OCI-LY7 (cell line): ENCODE results near the gene CCDC27. TPM values are rescaled to one million over a fixed set of nuclear protein-coding genes. Genes with fewer than 3 reads are reported as not detected.

Source experiments
- BruUV-seq: library from RNA; stranded (reverse); fragments of 400-500 nt; replicated peaks from 2 replicates; lab custom pipeline; 2021; lab: Mats Ljungman, UMichigan
- CTCF ChIA-PET: fragments of 300-600 bp; sonication (Branson Sonifier 250); formaldehyde crosslinking; loops from one replicate; lab custom pipeline; 2022; ENCODE audit warnings: antibody characterized with exemption; ENCODE audit not compliant: unreplicated experiment; lab: Charles Lee
- POLR2A ChIA-PET: fragments of 300-600 bp; sonication (Branson Sonifier 250); formaldehyde crosslinking; loops from one replicate; lab custom pipeline; 2022; ENCODE audit warnings: antibody characterized with exemption; lab: Charles Lee
- DNase-seq: peaks from one replicate; pipeline ENCODE4 v3.0.0-alpha.2; 2015; ENCODE audit warnings: low spot score
- H2AFZ ChIP-seq: fragments of 200-600 bp; sonication (generic), shearing (Covaris generic); 2 replicates; pipeline ENCODE4 v1.6.1; 2014; ENCODE audit warnings: mild to moderate bottlenecking, antibody characterized with exemption, low read length, moderate library complexity
- H3K27ac ChIP-seq: fragments of 200-600 bp; sonication (generic); 2 replicates; pipeline ENCODE4 v1.5.1; 2014; ENCODE audit warnings: mixed run types, low read depth, mild to moderate bottlenecking, moderate library complexity, low read length, inconsistent platforms; ENCODE audit not compliant: poor library complexity, severe bottlenecking
- H3K36me3 ChIP-seq: fragments of 200-600 bp; sonication (generic); 2 replicates; pipeline ENCODE4 v1.6.1; 2014; ENCODE audit warnings: mild to moderate bottlenecking, antibody characterized with exemption, low read length, moderate library complexity, mixed read lengths; ENCODE audit not compliant: insufficient read depth
- H3K4me1 ChIP-seq: fragments of 200-600 bp; sonication (generic); 2 replicates; pipeline ENCODE4 v1.5.1; 2014; ENCODE audit warnings: mild to moderate bottlenecking, low read length; ENCODE audit not compliant: insufficient read depth, poor library complexity, severe bottlenecking
- H3K4me2 ChIP-seq: fragments of 200-600 bp; sonication (generic); 2 replicates; pipeline ENCODE4 v1.6.1; 2014; ENCODE audit warnings: mild to moderate bottlenecking, low read length
- H3K4me3 ChIP-seq: fragments of 200-600 bp; sonication (generic); 2 replicates; pipeline ENCODE4 v1.5.1; 2014; ENCODE audit warnings: mild to moderate bottlenecking, low read depth, low read length; ENCODE audit not compliant: poor library complexity, severe bottlenecking
- H3K79me2 ChIP-seq: fragments of 200-600 bp; sonication (generic); 2 replicates; pipeline ENCODE4 v1.6.1; 2016; ENCODE audit warnings: low read depth, mild to moderate bottlenecking, low read length, moderate library complexity, mixed read lengths; ENCODE audit not compliant: insufficient read depth
- H3K9me2 ChIP-seq: fragments of 200-600 bp; sonication (generic); 2 replicates; pipeline ENCODE4 v1.6.1; 2016; ENCODE audit warnings: mild to moderate bottlenecking, low read length, mixed read lengths; ENCODE audit not compliant: insufficient read depth
- H3K9me3 ChIP-seq: fragments of 200-600 bp; sonication (generic); 2 replicates; pipeline ENCODE4 v1.6.1; 2014; ENCODE audit warnings: mild to moderate bottlenecking, mixed run types, low read length, mixed read lengths
- H4K20me1 ChIP-seq: fragments of 200-600 bp; sonication (generic); 2 replicates; pipeline ENCODE4 v1.6.1; 2014; ENCODE audit warnings: mild to moderate bottlenecking, antibody characterized with exemption, low read length, moderate library complexity, mixed read lengths; ENCODE audit not compliant: insufficient read depth
- CTCF ChIP-seq: fragments of 200-600 bp; sonication (generic); conservative IDR thresholded peaks from 2 replicates; pipeline ENCODE4 v1.5.1; 2014; ENCODE audit warnings: mild to moderate bottlenecking, antibody characterized with exemption, low read length, moderate library complexity, mixed read lengths
- EZH2phosphoT487 ChIP-seq: fragments of 200-600 bp; sonication (generic); IDR thresholded peaks from 2 replicates; pipeline ENCODE4 v1.6.1; 2018; ENCODE audit warnings: low read depth, borderline replicate concordance, mild to moderate bottlenecking, mixed run types, antibody characterized with exemption, low read length, moderate library complexity, mixed read lengths
- intact Hi-C: fragments of 100-400 bp; cut with micrococcal nuclease; formaldehyde crosslinking; loops from one replicate; pipeline ENCODE4 v1.10.0; 2022; ENCODE audit not compliant: unreplicated experiment
- total RNA-seq, 2 experiments: library from RNA; depleted of rRNA in 1 of 2; stranded (reverse); fragments of >200 nt in 1 of 2; shearing (Covaris generic) in 1 of 2; gene quantifications; 2 replicates each; pipeline ENCODE4 v1.2.3, GENCODE V29; 2014 to 2022

CCDC27 gene
- total RNA-seq, 2 experiments from 2014 or later, result not detected

GRCh38 chr1:3735027-3735681, 17.1 kb upstream of the CCDC27 start:
- Histone ChIP-seq H3K4me1 (no peaks in the 10 kb centered on the region), H3K9me2 (no peaks in the 10 kb centered on the region), H3K79me2 (no peaks in the 10 kb centered on the region), H2AFZ (no peak overlapping the region), H3K36me3 (no peaks in the 10 kb centered on the region), H3K9me3 (no peaks in the 10 kb centered on the region), H3K4me2 (no peak overlapping the region), H4K20me1 (no peaks in the 10 kb centered on the region), H3K27ac (no peak overlapping the region), H3K4me3 (no peak overlapping the region)
- intact Hi-C loops, result no loop called here
- no peak for DNase-seq
- TF ChIP-seq EZH2phosphoT487, result no peak
- no peak for TF ChIP-seq CTCF
- CTCF ChIA-PET, result no interaction called here
- no TSS peak for BruUV-seq
- POLR2A ChIA-PET, result no interaction called here

GRCh38 chr1:3735688-3736087, 16.6 kb upstream of the CCDC27 start:
- no peak for DNase-seq
- ChIA-PET CTCF (no interaction called here), POLR2A (no interaction called here)

More at GRCh38 chr1:3735688-3736087, 16.6 kb upstream of the CCDC27 start:
- Histone ChIP-seq H3K36me3 (no peaks in the 10 kb centered on the region), H2AFZ (no peak overlapping the region), H3K9me3 (no peaks in the 10 kb centered on the region), H3K4me3 (no peak overlapping the region), H3K4me2 (no peak overlapping the region), H3K4me1 (no peaks in the 10 kb centered on the region), H3K27ac (no peak overlapping the region), H3K9me2 (no peaks in the 10 kb centered on the region), H4K20me1 (no peaks in the 10 kb centered on the region), H3K79me2 (no peaks in the 10 kb centered on the region)
- intact Hi-C loops, result no loop called here
- no TSS peak for BruUV-seq
- no peak for TF ChIP-seq EZH2phosphoT487
- TF ChIP-seq CTCF, result no peak
